Mucosa of descending colon (tissue), 3 donors: ENCODE data around the gene GANAB. TPM values are rescaled to one million over a fixed set of nuclear protein-coding genes. Genes with fewer than 3 reads are reported as not detected.
"Not testable (repeated sequence)": the region's sequence is repeated elsewhere in the genome, so short reads cannot be mapped to it uniquely, and the experiment has no call there.

Experiments used
- ATAC-seq: fragments of 200-7000 bp; cut with Tn5 transposase; one replicate; pipeline ENCODE4 v1.9.1; 2020; ENCODE audit warnings: mild to moderate bottlenecking, moderate library complexity
- DNase-seq, 3 donors: peaks; one replicate each; pipeline ENCODE4 v3.0.0-alpha.2; 2020
- H3K36me3 ChIP-seq: fragments of 200-600 bp; one replicate; pipeline ENCODE4 v1.8.0; 2021; ENCODE audit warnings: low read depth, mild to moderate bottlenecking
- H3K4me1 ChIP-seq: fragments of 200-600 bp; one replicate; pipeline ENCODE4 v1.8.0; 2021; ENCODE audit warnings: low read depth, mild to moderate bottlenecking
- H3K4me3 ChIP-seq: fragments of 200-600 bp; one replicate; pipeline ENCODE4 v1.8.0; 2021; ENCODE audit warnings: mild to moderate bottlenecking
- H3K9me3 ChIP-seq: fragments of 200-600 bp; one replicate; pipeline ENCODE4 v1.8.0; 2021; ENCODE audit warnings: mild to moderate bottlenecking
- CTCF ChIP-seq: fragments of 200-600 bp; IDR thresholded peaks from one replicate; pipeline ENCODE4 v1.8.0; 2022; ENCODE audit warnings: antibody characterized with exemption, mild to moderate bottlenecking
- intact Hi-C, 2 donors: fragments of 100-400 bp; cut with DNase I in 1 of 2; cut with micrococcal nuclease in 1 of 2; formaldehyde crosslinking; loops; one replicate each; pipeline versions ENCODE4 v1.11.0 to v1.11.1; 2022; cut with DNase I, micrococcal nuclease
- total RNA-seq, 3 donors: library from RNA; stranded (reverse); fragmentation: NEBNext Ultra II Directional in 2 of 3; extraction: Animal tissue kit (Norgen Biotek cat#: 25700) in 2 of 3; gene quantifications; one replicate each; pipeline versions ENCODE4 v1.2.1 to v1.2.4, GENCODE V29; 2021 to 2023
- donor health status: DM: no; HTN: no; CAD: no; lungs with moderate emphysema.
- donor health status: DM: no; HTN: no; CAD: no.
- donor health status: DM: no; HTN: yes; CAD: no.

Gene GANAB
- total RNA-seq, 3 donors from 2014 or later: 202 to 232 (median 223) TPM

GRCh38 chr11:62592146-62592815, 54.1 kb downstream of the GANAB start:
- Histone ChIP-seq H3K4me1 (peaks cover 20% of the 10 kb centered on the region), H3K4me3 (no peak overlapping the region), H3K36me3 (no peaks in the 10 kb centered on the region), H3K9me3 (no peaks in the 10 kb centered on the region)
- ATAC-seq: no peak
- DNase-seq: no peak
- intact Hi-C loops: no loop called here
- no peak for TF ChIP-seq CTCF

- peak; percentile 92 for ATAC-seq
- H3K4me1 ChIP-seq: peaks cover 20% of the 10 kb centered on the region
- no peak for TF ChIP-seq CTCF
- no peaks in the 10 kb centered on the region for H3K36me3 ChIP-seq
- intact Hi-C loops: no loop called here
- peak within 1 kb of the TSS; percentile 67 for H3K4me3 ChIP-seq
- H3K9me3 ChIP-seq: no peaks in the 10 kb centered on the region
- peak; percentile 96 to 97 (median 97) for DNase-seq
Observed at GRCh38 chr11:62591448-62592145, 54.8 kb downstream of the GANAB start, which contains the start of gene TUT1. Gene TUT1 (minus strand): TSS chr11:62591523. CDS start chr11:62591485, 38 bp downstream.

- Histone ChIP-seq H3K9me3 (no peaks in the 10 kb centered on the region), H3K36me3 (no peaks in the 10 kb centered on the region), H3K4me1 (peaks cover 22% of the 10 kb centered on the region), H3K4me3 (no peak overlapping the region)
- DNase-seq (peak in 1 of 3 donors; percentile 23), ATAC-seq (no peak)
- TF ChIP-seq CTCF: no peak
- intact Hi-C loops: no loop called here
Observed at GRCh38 chr11:62588966-62589637, 57.3 kb downstream of the GANAB start.

GRCh38 chr11:62585356-62585755, 61.1 kb downstream of the GANAB start:
- H3K4me1 ChIP-seq, H3K36me3 ChIP-seq, DNase-seq, ATAC-seq, H3K4me3 ChIP-seq, H3K9me3 ChIP-seq, intact Hi-C loops: not testable (repeated sequence)

- H3K36me3 ChIP-seq, H3K9me3 ChIP-seq, H3K4me1 ChIP-seq, ATAC-seq, H3K4me3 ChIP-seq, intact Hi-C loops: not testable (repeated sequence)
- DNase-seq: peak in 1 of 3 donors; percentile 4
Observed at GRCh38 chr11:62581735-62582134, 64.7 kb downstream of the GANAB start.

- intact Hi-C loops: no loop called here
- DNase-seq (peak in 1 of 3 donors; percentile 33), ATAC-seq (no peak)
- H3K4me3 ChIP-seq: no peak overlapping the region
- no peaks in the 10 kb centered on the region for H3K9me3 ChIP-seq
- no peak for TF ChIP-seq CTCF
- peaks cover 11% of the 10 kb centered on the region for H3K4me1 ChIP-seq
- no peaks in the 10 kb centered on the region for H3K36me3 ChIP-seq
Observed at GRCh38 chr11:62580959-62581715, 65.3 kb downstream of the GANAB start.
